Gastroesophageal sphincter (tissue), 4 donors: ENCODE results near the gene SERINC4. TPM values are rescaled to one million over a fixed set of nuclear protein-coding genes. Genes with fewer than 3 reads are reported as not detected.
A peak's percentile ranks its signal among the peaks of the same experiment; 100 is the strongest.

ENCODE experiments used
- ATAC-seq: fragments of 150-250 bp; one replicate; pipeline ENCODE4 v1.9.1; 2016; ENCODE audit warnings: mild to moderate bottlenecking, moderate library complexity
- H3K27ac ChIP-seq, 4 donors: fragments of 200-600 bp; sonication (generic) in 3 of 4; 1 replicate in 3 of 4; 2 replicates in 1 of 4; pipeline ENCODE4 v1.5.1; 2016 to 2019
- H3K27me3 ChIP-seq: fragments of 200-600 bp; sonication (generic); one replicate; pipeline ENCODE4 v1.5.1; 2019
- H3K36me3 ChIP-seq, 2 donors: fragments of 200-600 bp; sonication (generic); one replicate each; pipeline ENCODE4 v1.5.1; 2019; ENCODE audit warnings: control low read depth in 1 of 2
- H3K4me1 ChIP-seq, 3 donors: fragments of 200-600 bp; sonication (generic); 1 replicate in 2 of 3; 2 replicates in 1 of 3; pipeline ENCODE4 v1.5.1; 2016 to 2019; ENCODE audit warnings: control low read depth in 2 of 3
- H3K4me3 ChIP-seq, 2 donors: fragments of 200-600 bp; sonication (generic); one replicate each; pipeline ENCODE4 v1.5.1; 2019; ENCODE audit warnings: mild to moderate bottlenecking in 1 of 2, moderate library complexity in 1 of 2
- H3K9me3 ChIP-seq, 3 donors: fragments of 200-600 bp; sonication (generic); one replicate each; pipeline ENCODE4 v1.5.1; 2017 to 2019; ENCODE audit warnings: control low read depth in 2 of 3
- CTCF ChIP-seq, 4 experiments: fragments of 200-600 bp in 2 of 4; fragments of 450-650 bp in 2 of 4; sonication (generic) in 1 of 4; IDR thresholded peaks; one replicate each; pipeline ENCODE4 v1.5.1; 2017 to 2019; ENCODE audit warnings: antibody characterized with exemption in 4 of 4, mild to moderate bottlenecking in 2 of 4, moderate library complexity in 2 of 4
- EP300 ChIP-seq: sonication (generic); formaldehyde crosslinking; IDR thresholded peaks from one replicate; pipeline ENCODE4 v1.6.1; 2017; ENCODE audit warnings: antibody characterized with exemption, mild to moderate bottlenecking
- POLR2A ChIP-seq, 2 donors: fragments of 450-650 bp; IDR thresholded peaks; one replicate each; pipeline ENCODE4 v1.6.1; 2017; ENCODE audit warnings: antibody characterized with exemption in 2 of 2, mild to moderate bottlenecking in 2 of 2, moderate library complexity in 1 of 2
- POLR2AphosphoS5 ChIP-seq: sonication (generic); formaldehyde crosslinking; IDR thresholded peaks from one replicate; pipeline ENCODE4 v1.6.1; 2017; ENCODE audit warnings: antibody characterized with exemption
- WGBS, 2 donors: methylation state at CpG; one replicate each; pipeline ENCODE4 v1.1.5; 2018; ENCODE audit warnings: low coverage in 1 of 2; 5-methylcytosine and 5-hydroxymethylcytosine counted together
- total RNA-seq, 4 donors: library from RNA; depleted of rRNA; stranded (reverse); fragments of >200 nt; gene quantifications; one replicate each; pipeline ENCODE4 v1.1.0, GENCODE V29; 2016

SERINC4 gene
- total RNA-seq, 4 donors from 2014 or later: 0.39 TPM; not detected in 3

GRCh38 chr15:43793647-43794046 lies 6.4 kb downstream of the SERINC4 start:
- Histone ChIP-seq H3K4me3 (peak overlapping the region; percentile 72 to 97), H3K27ac (peak overlapping the region in 3 of 4 donors; percentile 94 to 99 (median 96)), H3K9me3 (no peaks in the 10 kb centered on the region), H3K36me3 (peaks cover 0 to 51% of the 10 kb centered on the region in 2 donors), H3K27me3 (no peaks in the 10 kb centered on the region), H3K4me1 (peaks cover 5 to 61% (median 19%) of the 10 kb centered on the region in 3 donors)
- no peak for ATAC-seq
- TF ChIP-seq CTCF (IDR thresholded peaks at IDR 0.05) (no peak), EP300 (no peak), POLR2AphosphoS5 (no peak)
- 76 to 80% methylated on average over 1 to 6 of the region's 10 CpGs for WGBS, 2 donors

GRCh38 chr15:43792761-43793476 lies 7.1 kb downstream of the SERINC4 start:
- H3K9me3 ChIP-seq: no peaks in the 10 kb centered on the region
- no peak for ATAC-seq
- no peaks in the 10 kb centered on the region for H3K27me3 ChIP-seq
- WGBS, 2 donors: 0 to 2% methylated on average over 6 to 15 of the region's 33 CpGs
- peaks cover 0 to 44% of the 10 kb centered on the region in 2 donors for H3K36me3 ChIP-seq
- H3K4me3 ChIP-seq: peak overlapping the region; percentile 72 to 97
- H3K27ac ChIP-seq: peak overlapping the region; percentile 94 to 99 (median 98)
- TF ChIP-seq POLR2AphosphoS5: no peak
- peak in 1 of 4 experiments; percentile 27 for TF ChIP-seq CTCF (IDR thresholded peaks at IDR 0.05)
- H3K4me1 ChIP-seq: peaks cover 5 to 54% (median 19%) of the 10 kb centered on the region in 3 donors

- WGBS, 2 donors: 0% methylated on average over 12 to 14 of the region's 66 CpGs
- peak; percentile 96 to 97 for TF ChIP-seq POLR2A (IDR thresholded peaks at IDR 0.05)
- TF ChIP-seq POLR2AphosphoS5: peak; percentile 100
- TF ChIP-seq CTCF (IDR thresholded peaks at IDR 0.05): no peak
- no peak for TF ChIP-seq EP300
- H3K4me3 ChIP-seq: peak within 1 kb of the TSS; percentile 72 to 97
- H3K27ac ChIP-seq: peak within 1 kb of the TSS; percentile 94 to 99 (median 98)
- peaks cover 0 to 36% of the 10 kb centered on the region in 2 donors for H3K36me3 ChIP-seq
- peaks cover 5 to 48% (median 19%) of the 10 kb centered on the region in 3 donors for H3K4me1 ChIP-seq
- ATAC-seq: peak; percentile 98
- H3K27me3 ChIP-seq: no peaks in the 10 kb centered on the region
- H3K9me3 ChIP-seq: no peaks in the 10 kb centered on the region
These were observed 7.8 kb downstream of the SERINC4 start, which contains the start of gene SERF2 for GRCh38 chr15:43791993-43792760. Gene SERF2, plus strand, starts transcription at chr15:43792320. Its CDS starts 57 bp downstream, at chr15:43792377.

- TF ChIP-seq CTCF (IDR thresholded peaks at IDR 0.05) (no peak), POLR2AphosphoS5 (no peak), POLR2A (IDR thresholded peaks at IDR 0.05) (no peak), EP300 (no peak)
- H3K27ac ChIP-seq: no peak overlapping the region
- 88 to 95% methylated on average over 2 to 3 of the region's 3 CpGs for whole genome bisulfite sequencing, 2 donors
- H3K9me3 ChIP-seq: no peaks in the 10 kb centered on the region
- H3K4me3 ChIP-seq: no peak overlapping the region
- peaks cover 3 to 20% (median 15%) of the 10 kb centered on the region in 3 donors for H3K4me1 ChIP-seq
- ATAC-seq: no peak
- H3K27me3 ChIP-seq: no peaks in the 10 kb centered on the region
- H3K36me3 ChIP-seq: peaks cover 0 to 9% of the 10 kb centered on the region in 2 donors
These were observed 10.6 kb downstream of the SERINC4 start for GRCh38 chr15:43789409-43789808.
